Central memory CD8-positive, alpha-beta T cell (primary cell): ENCODE measurements around the gene RAP1GAP2.

Experiments used
- ATAC-seq: fragments of 150-1000 bp; cut with Tn5 transposase; replicated peaks from 2 replicates; pipeline ENCODE4 v1.10.0; 2022; ENCODE audit warnings: mild to moderate bottlenecking, moderate FRiP score, moderate number of reproducible peaks; ENCODE audit not compliant: poor library complexity, severe bottlenecking; ENCODE audit errors: extremely low read depth
- DNase-seq, 2 donors: peaks; one replicate each; pipeline ENCODE4 v3.0.0; 2021; ENCODE audit warnings: low spot score in 2 of 2
- H3K27ac Mint-ChIP-seq: one replicate; pipeline ENCODE4 v1.8.0; 2022; ENCODE audit warnings: low read depth, mild to moderate bottlenecking, moderate library complexity, mixed read lengths
- H3K27me3 Mint-ChIP-seq: one replicate; pipeline ENCODE4 v1.8.0; 2022; ENCODE audit warnings: mixed read lengths
- H3K36me3 Mint-ChIP-seq: one replicate; pipeline ENCODE4 v1.8.0; 2022; ENCODE audit warnings: mild to moderate bottlenecking, moderate library complexity, mixed read lengths; ENCODE audit not compliant: insufficient read depth
- H3K4me1 Mint-ChIP-seq: one replicate; pipeline ENCODE4 v1.8.0; 2022; ENCODE audit warnings: mixed read lengths
- H3K4me3 Mint-ChIP-seq: one replicate; pipeline ENCODE4 v1.8.0; 2022; ENCODE audit warnings: mild to moderate bottlenecking, moderate library complexity, mixed read lengths
- H3K9me3 Mint-ChIP-seq: one replicate; pipeline ENCODE4 v1.8.0; 2022; ENCODE audit warnings: mixed read lengths

RAP1GAP2 gene

DNA sequence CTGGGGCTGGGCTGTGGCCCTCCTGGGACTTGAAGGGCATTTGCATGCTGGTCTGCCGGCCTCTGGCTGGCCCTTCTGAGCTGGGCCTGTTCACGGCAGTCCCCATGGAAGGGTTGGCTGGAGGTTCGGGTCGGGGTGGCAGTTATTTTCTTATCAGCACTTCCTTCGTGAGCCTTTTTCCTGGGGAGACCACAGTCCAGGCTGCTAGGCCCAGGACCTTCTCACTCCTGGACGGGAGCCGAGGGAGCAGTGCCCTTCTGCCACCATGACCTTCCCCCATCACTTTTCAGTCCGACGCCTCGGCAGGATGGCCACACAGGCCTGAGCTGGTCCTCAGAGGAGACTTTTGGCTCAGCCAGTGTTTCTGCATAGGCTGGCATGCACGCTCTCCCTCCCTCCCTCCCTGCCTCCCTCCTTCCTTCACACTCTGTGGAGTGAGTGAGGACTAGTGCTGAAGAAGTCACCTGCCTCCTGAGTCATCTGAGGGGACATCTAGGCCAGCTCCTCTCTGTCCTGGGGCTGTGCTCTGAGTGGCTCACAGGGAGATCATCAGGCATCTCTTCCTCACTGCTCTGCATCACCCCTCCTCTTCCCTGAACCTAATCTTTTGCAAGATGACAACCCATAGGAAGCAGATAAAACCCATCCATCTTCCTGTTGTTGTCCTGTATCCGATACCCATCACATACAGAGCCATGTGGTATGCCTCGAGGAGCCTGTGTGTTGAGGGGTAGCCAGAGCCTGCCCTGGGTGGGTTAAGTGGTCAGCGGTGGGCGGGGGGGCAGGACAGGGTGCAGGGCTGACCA lies 109.7 kb downstream of the RAP1GAP2 start:
- no peak overlapping the region for H3K4me3 Mint-ChIP-seq
- peak overlapping the region; percentile 44 for H3K27ac Mint-ChIP-seq
- H3K27me3 Mint-ChIP-seq: no peaks in the 10 kb centered on the region
- H3K36me3 Mint-ChIP-seq: peaks cover 16% of the 10 kb centered on the region
- ATAC-seq (no peak), DNase-seq (no peak)
- peaks cover 71% of the 10 kb centered on the region for H3K4me1 Mint-ChIP-seq
- H3K9me3 Mint-ChIP-seq: no peaks in the 10 kb centered on the region

DNA sequence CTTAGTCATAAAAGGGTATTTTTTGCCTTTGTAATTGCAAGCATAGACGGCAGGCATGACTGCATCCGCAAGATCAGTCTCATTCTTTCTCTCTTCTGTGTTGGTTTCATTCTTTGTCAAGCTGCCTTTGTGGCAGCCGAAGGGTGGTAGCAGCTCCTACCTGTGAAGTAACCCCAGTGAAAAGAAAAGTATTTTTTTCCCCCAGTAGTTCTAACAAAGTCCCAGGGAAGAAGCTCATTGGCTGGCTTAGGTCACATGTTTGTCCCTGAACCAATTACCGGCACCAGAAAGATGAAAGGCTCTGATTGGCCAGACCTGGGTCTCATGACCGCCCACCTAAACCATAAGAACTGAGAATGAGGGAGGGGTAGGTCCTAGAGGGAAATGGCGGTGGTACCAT lies 110.7 kb downstream of the RAP1GAP2 start:
- H3K4me1 Mint-ChIP-seq: peaks cover 61% of the 10 kb centered on the region
- H3K4me3 Mint-ChIP-seq: no peak overlapping the region
- H3K9me3 Mint-ChIP-seq: no peaks in the 10 kb centered on the region
- ATAC-seq: no peak
- no peaks in the 10 kb centered on the region for H3K27me3 Mint-ChIP-seq
- no peak overlapping the region for H3K27ac Mint-ChIP-seq
- H3K36me3 Mint-ChIP-seq: peaks cover 24% of the 10 kb centered on the region
- no peak for DNase-seq

DNA sequence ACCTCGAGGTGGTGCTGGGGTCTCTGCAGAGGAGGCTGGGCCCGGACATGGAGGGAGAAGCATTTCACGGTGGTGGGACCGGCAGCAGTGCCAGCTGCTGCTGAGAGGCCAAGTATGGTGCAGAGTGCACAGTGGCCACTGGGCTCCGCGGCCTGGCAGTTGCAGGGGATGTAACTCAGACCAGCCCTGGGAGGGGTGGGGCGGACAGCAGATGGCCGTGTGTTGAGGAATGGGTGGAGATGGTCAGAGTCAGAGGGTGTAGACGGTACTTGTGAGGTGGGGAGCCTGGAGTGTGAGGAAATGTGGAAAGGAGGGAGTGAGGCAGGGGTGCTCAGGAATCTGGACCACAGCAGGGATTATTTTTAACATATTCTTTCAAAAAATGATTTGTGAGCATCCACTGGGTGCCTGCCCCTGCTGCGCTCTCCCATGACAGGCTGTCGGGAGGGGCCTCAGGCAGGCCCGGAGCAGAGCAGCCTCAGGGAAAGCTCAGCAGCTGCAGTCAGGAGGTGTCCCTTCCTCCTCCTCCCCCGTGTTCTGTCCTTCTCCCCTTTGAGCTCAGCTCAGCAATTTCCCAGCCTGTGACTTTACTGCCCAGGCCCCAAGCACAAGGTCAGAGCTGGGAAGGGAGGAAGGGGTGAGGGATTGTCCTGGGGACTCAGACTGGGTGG lies 113.1 kb downstream of the RAP1GAP2 start:
- no peaks in the 10 kb centered on the region for H3K9me3 Mint-ChIP-seq
- H3K27me3 Mint-ChIP-seq: no peaks in the 10 kb centered on the region
- H3K36me3 Mint-ChIP-seq: peaks cover 27% of the 10 kb centered on the region
- peaks cover 53% of the 10 kb centered on the region for H3K4me1 Mint-ChIP-seq
- ATAC-seq: no peak
- H3K27ac Mint-ChIP-seq: peak overlapping the region; percentile 84
- no peak overlapping the region for H3K4me3 Mint-ChIP-seq
- no peak for DNase-seq

DNA sequence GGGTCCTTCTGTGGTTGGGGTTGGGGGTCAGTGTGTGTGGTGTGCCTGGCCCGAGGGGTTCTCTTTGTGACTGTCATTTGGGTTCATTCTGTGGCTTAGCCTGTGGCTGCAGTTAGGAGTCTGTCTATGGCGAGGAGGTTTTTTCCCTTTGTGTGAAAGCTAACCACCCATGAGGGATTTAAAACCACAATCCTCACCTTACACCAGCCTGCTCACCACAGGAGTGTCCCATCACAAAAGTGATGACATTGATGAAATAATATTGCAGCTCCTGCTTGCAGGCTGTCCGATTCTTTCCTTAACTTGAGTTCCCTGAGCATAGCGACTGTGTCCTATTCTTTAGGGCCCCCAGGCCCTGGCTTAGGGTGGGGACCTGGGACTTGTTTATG lies 113.6 kb downstream of the RAP1GAP2 start:
- H3K4me1 Mint-ChIP-seq: peaks cover 50% of the 10 kb centered on the region
- DNase-seq (no peak), ATAC-seq (no peak)
- peaks cover 29% of the 10 kb centered on the region for H3K36me3 Mint-ChIP-seq
- H3K27ac Mint-ChIP-seq: no peak overlapping the region
- no peak overlapping the region for H3K4me3 Mint-ChIP-seq
- H3K9me3 Mint-ChIP-seq: no peaks in the 10 kb centered on the region
- H3K27me3 Mint-ChIP-seq: no peaks in the 10 kb centered on the region

DNA sequence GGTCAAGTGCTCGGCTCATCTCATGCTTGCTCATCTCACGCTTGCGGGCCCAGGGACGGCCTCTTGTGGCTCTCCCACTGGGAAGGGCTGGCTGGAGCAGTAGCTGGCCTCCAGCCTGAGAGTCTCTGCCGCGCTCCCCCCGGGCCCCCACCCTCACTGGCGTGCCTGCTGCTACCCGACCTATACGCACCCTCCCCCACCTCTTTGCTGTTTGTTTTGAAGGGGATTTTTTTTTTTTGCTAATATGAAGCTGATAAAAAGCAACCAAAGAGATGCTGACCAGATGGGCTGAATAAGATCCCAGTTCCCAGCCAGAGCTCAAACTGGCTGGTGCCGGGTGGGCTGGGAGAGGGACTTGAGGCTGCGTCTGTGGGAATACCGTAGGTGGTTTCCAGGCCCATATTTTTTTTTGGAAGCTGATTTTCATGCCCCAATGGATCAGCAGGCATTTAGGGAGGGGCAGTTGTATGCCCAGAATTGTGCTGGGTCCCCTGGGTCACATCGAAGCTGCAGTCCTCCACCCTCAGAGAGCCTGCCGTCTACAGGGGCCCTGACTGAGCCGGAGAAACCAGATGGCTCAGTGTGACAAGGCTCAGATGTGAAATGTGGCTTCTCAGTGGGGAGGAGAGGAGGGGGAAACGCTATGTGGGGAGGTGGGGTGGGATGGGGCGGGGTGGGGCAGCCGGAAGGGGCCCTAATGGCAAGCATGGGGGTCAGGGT lies 115.0 kb downstream of the RAP1GAP2 start:
- Mint-ChIP-seq H3K27ac (no peak overlapping the region), H3K9me3 (no peaks in the 10 kb centered on the region), H3K36me3 (peaks cover 29% of the 10 kb centered on the region), H3K4me3 (no peak overlapping the region), H3K27me3 (no peaks in the 10 kb centered on the region), H3K4me1 (peaks cover 42% of the 10 kb centered on the region)
- ATAC-seq (no peak), DNase-seq (no peak)

DNA sequence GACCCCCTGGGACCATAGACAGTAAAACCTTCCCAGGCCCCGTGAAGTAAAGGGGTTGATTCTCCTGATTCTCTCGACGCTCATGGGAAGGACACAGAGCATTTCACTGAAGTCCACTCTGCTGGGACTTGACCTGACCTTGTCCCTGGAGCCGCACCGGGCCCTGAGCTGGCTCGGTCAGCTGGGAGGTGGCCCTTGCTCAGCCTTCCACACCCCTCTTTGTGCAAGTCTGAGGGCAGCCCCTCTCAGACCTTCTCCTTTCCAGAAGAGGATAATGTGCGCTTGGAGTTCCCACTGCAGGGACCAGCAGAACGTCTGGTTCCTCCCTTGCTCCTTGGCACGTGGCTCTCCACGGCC lies 115.5 kb downstream of the RAP1GAP2 start:
- no peak for ATAC-seq
- Mint-ChIP-seq H3K36me3 (peaks cover 27% of the 10 kb centered on the region), H3K27ac (no peak overlapping the region), H3K27me3 (no peaks in the 10 kb centered on the region), H3K4me3 (no peak overlapping the region), H3K4me1 (peaks cover 42% of the 10 kb centered on the region), H3K9me3 (no peaks in the 10 kb centered on the region)
- no peak for DNase-seq

DNA sequence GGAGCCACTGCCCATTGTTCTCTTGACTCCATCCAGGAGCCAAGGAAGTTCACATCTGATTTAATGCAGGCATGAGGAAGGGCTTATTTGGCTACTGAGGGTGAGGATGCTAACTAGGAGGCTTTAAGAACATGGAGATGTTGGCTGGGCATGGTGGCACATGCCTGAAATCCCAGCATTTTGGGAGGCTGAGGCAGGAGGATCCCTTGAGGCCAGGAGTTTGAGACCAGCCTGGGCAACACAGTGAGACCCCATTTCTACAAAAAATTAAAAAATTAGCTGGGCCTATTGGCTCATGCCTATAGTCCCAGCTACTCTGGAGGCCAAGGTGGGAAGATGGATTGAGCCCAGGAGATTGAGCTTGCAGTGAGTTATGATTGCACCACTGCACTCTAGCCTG lies 116.5 kb downstream of the RAP1GAP2 start:
- H3K27ac Mint-ChIP-seq: no peak overlapping the region
- no peaks in the 10 kb centered on the region for H3K27me3 Mint-ChIP-seq
- DNase-seq (no peak), ATAC-seq (no peak)
- H3K4me3 Mint-ChIP-seq: no peak overlapping the region
- H3K9me3 Mint-ChIP-seq: no peaks in the 10 kb centered on the region
- H3K36me3 Mint-ChIP-seq: peaks cover 24% of the 10 kb centered on the region
- H3K4me1 Mint-ChIP-seq: peaks cover 32% of the 10 kb centered on the region

DNA sequence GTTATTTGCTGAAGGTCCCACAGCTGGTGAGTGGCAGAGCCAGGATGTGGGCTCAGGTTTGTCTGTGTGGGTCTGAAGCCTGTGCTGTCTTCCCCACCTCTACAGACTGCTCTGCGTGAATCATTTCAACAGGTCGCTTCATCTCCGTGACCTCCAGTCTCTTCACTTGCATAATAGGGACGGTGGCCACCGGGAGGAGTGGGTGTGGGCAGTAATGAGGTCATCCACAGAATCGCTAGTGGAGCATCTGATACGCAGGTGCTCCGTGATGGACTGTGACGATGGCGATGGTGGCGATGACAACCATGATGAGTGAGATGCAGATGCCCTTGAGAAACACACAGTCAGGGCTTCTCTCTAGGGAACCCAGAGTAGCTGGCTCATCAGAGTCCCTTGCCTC lies 120.2 kb downstream of the RAP1GAP2 start:
- no peaks in the 10 kb centered on the region for H3K27me3 Mint-ChIP-seq
- peaks cover 18% of the 10 kb centered on the region for H3K4me1 Mint-ChIP-seq
- ATAC-seq (no peak), DNase-seq (no peak)
- H3K4me3 Mint-ChIP-seq: no peak overlapping the region
- H3K36me3 Mint-ChIP-seq: peaks cover 11% of the 10 kb centered on the region
- no peak overlapping the region for H3K27ac Mint-ChIP-seq
- no peaks in the 10 kb centered on the region for H3K9me3 Mint-ChIP-seq

DNA sequence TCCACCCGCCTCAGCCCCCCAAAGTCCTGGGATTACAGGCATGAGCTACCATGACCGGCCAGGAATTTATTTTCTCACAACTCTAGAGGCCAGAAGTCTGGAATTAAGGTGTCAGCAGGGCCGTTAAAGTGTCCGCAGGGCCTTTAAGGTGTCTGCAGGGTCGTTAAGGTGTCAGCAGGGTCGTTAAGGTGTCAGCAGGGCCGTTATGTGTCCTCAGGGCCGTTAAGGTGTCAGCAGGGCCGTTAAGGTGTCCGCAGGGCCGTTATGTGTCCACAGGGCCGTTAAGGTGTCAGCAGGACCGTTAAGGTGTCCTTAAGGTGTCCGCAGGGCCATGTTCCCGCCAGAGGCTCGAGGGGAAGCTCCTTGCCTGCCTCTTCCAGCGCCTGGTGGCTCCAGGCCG lies 125.2 kb downstream of the RAP1GAP2 start:
- peaks cover 10% of the 10 kb centered on the region for H3K36me3 Mint-ChIP-seq

DNA sequence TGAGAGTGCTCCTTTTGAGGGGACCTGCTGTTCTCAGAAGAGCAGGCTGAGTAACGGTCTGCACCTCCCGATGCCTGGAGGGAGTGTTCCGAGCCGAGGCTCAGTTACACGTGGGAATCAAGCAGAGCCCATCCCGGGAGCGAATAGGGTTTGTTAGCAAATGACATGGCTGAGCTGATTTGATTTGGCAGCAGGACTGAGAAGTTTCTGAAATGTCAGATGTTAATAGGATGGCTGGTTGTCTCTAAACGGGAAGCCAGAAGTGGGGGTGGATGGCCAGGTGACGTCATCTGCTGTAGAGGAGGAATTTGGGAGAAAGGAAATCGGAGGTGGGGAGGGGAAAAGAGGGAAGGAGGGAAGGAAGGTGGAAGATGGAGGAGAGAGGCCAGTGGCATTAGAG lies 128.0 kb downstream of the RAP1GAP2 start:
- Mint-ChIP-seq H3K36me3 (peaks cover 18% of the 10 kb centered on the region), H3K4me3 (no peak overlapping the region), H3K9me3 (no peaks in the 10 kb centered on the region), H3K27ac (peak overlapping the region; percentile 86), H3K27me3 (no peaks in the 10 kb centered on the region), H3K4me1 (peaks cover 34% of the 10 kb centered on the region)
- DNase-seq: no peak
- ATAC-seq: no peak

More for the DNA sequence above, 125.2 kb downstream of the RAP1GAP2 start:
- DNase-seq (no peak), ATAC-seq (no peak)
- H3K9me3 Mint-ChIP-seq: no peaks in the 10 kb centered on the region
- peaks cover 42% of the 10 kb centered on the region for H3K4me1 Mint-ChIP-seq
- no peaks in the 10 kb centered on the region for H3K27me3 Mint-ChIP-seq
- no peak overlapping the region for H3K27ac Mint-ChIP-seq
- no peak overlapping the region for H3K4me3 Mint-ChIP-seq

DNA sequence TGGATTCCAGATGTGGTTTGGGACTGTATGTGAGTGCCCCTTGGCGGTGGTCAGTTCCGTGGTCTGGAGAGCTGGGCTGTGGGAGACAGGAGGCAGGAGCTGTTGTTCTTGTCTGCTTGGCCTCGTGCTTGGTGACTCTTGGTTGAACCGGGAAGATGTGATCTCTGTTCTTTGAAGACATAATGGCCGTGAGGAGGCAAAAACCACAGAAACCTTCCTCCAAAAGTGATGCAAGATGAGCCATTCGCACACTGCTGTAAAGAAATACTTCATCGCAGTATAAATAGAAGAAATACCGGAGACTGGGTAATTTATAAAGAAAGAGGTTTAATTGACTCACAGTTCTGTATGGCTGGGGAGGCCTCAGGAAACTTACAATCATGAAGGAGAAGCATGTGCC lies 128.8 kb downstream of the RAP1GAP2 start:
- Mint-ChIP-seq H3K27me3 (no peaks in the 10 kb centered on the region), H3K4me3 (no peak overlapping the region), H3K36me3 (peaks cover 18% of the 10 kb centered on the region), H3K27ac (peak overlapping the region; percentile 86), H3K4me1 (peaks cover 34% of the 10 kb centered on the region), H3K9me3 (no peaks in the 10 kb centered on the region)
- no peak for ATAC-seq
- DNase-seq: no peak

DNA sequence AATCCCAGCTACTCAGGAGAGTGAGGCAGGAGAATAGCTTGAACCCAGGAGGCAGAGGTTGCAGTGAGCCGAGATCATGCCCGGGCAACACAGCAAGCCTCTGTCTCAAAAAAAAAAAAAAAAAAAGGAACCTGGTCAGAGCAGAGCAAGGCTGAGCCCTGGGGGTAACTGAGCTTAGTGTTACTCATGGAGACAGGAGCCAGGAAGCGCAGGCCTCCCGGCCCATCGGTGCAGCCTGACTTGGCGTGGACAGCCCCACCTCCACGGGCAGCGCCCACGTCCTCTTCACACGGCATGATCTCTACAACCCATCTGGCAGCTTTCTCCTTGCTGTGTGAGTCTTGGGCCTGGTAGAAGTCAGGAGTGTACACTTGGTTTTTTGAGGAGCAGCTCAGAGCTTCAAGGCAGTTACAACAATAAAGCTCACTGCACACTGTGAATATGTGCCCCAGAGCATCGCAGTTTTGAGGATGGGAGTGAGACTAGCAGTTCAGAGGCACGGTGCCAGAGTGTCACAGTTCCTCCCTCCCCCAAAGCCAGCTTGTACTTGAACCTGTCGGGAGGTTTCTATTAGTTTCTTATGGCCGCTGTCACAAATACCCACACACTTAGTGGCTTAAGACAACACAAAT lies 129.9 kb downstream of the RAP1GAP2 start:
- Mint-ChIP-seq H3K27ac (no peak overlapping the region), H3K9me3 (no peaks in the 10 kb centered on the region), H3K4me1 (peaks cover 42% of the 10 kb centered on the region), H3K27me3 (no peaks in the 10 kb centered on the region), H3K36me3 (peaks cover 17% of the 10 kb centered on the region), H3K4me3 (no peak overlapping the region)
- DNase-seq (no peak), ATAC-seq (no peak)
